HEK293T (cell line): ENCODE results near the gene KCNQ5.

Source experiments
- ARNT ChIP-seq: fragments of 450-650 bp; IDR thresholded peaks from 2 replicates; pipeline ENCODE4 v1.6.1; 2017; ENCODE audit warnings: mild to moderate bottlenecking
- BHLHE40 ChIP-seq: fragments of 450-650 bp; IDR thresholded peaks from 2 replicates; pipeline ENCODE4 v1.6.1; 2016; ENCODE audit warnings: mild to moderate bottlenecking, moderate library complexity, borderline replicate concordance
- FOXA1 ChIP-seq: fragments of 450-650 bp; IDR thresholded peaks from 2 replicates; pipeline ENCODE4 v1.6.1; 2016; ENCODE audit warnings: mild to moderate bottlenecking
- FOXK2 ChIP-seq: fragments of 450-650 bp; IDR thresholded peaks from 2 replicates; pipeline ENCODE4 v1.6.1; 2016; ENCODE audit warnings: mild to moderate bottlenecking
- HDGF ChIP-seq: fragments of 450-650 bp; IDR thresholded peaks from 2 replicates; pipeline ENCODE4 v1.6.1; 2017; ENCODE audit warnings: antibody characterized with exemption, borderline replicate concordance
- LEF1 ChIP-seq: fragments of 450-650 bp; IDR thresholded peaks from 2 replicates; pipeline ENCODE4 v1.6.1; 2017; ENCODE audit warnings: mild to moderate bottlenecking, borderline replicate concordance
- NFRKB ChIP-seq: fragments of 450-650 bp; IDR thresholded peaks from 2 replicates; pipeline ENCODE4 v1.6.1; 2016; ENCODE audit warnings: mild to moderate bottlenecking, moderate library complexity
- SP1 ChIP-seq: fragments of 450-650 bp; IDR thresholded peaks from 2 replicates; pipeline ENCODE4 v1.6.1; 2017
- SUZ12 ChIP-seq: fragments of 450-650 bp; IDR thresholded peaks from 2 replicates; pipeline ENCODE4 v1.6.1; 2016; ENCODE audit warnings: mild to moderate bottlenecking
- TARDBP ChIP-seq: fragments of 450-650 bp; IDR thresholded peaks from 2 replicates; pipeline ENCODE4 v1.6.1; 2016
- ZNF384 ChIP-seq: fragments of 450-650 bp; IDR thresholded peaks from 2 replicates; pipeline ENCODE4 v1.6.1; 2016

DNA sequence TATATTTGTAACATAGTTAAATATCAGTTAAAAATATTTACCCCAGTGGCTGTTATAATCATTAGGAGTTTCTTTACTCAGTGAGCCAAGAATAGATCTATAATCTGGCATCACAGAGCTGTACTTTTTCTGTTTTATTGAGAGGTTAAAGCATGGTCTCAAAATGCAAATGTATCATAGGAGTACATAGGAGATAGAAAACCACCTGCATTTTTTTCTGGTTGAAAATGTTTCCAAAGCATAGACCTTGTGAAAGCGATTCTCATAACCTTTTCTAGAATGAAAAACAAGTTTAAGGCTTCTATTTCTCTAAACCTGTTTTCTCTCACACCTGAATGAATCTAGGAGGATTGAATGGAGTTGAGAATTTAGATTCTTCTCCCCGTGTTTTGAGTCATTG lies 14.4 kb downstream of the KCNQ5 start:
- no peak for TF ChIP-seq SP1
- no peak for TF ChIP-seq FOXA1
- no peak for TF ChIP-seq FOXK2
- TF ChIP-seq BHLHE40, result no peak
- TF ChIP-seq TARDBP, result no peak
- no peak for TF ChIP-seq HDGF
- no peak for TF ChIP-seq ARNT
- TF ChIP-seq SUZ12, result no peak
- TF ChIP-seq LEF1, result no peak
- TF ChIP-seq NFRKB, result no peak
- no peak for TF ChIP-seq ZNF384
